Activated CD4-positive, alpha-beta T cell treated with anti-CD3 and anti-CD28 coated beads, Interleukin-2, amount 10 ng/mL, durations not matched to agents 24 days and 14 days (primary cell): Measurements from ENCODE around the gene BCL2L1. TPM values are rescaled to one million over a fixed set of nuclear protein-coding genes. Genes with fewer than 3 reads are reported as not detected.
A peak's percentile ranks its signal among the peaks of the same experiment; 100 is the strongest.

ENCODE experiments used
- DNase-seq: peaks from one replicate; pipeline ENCODE4 v3.0.0; 2022
- H3K27ac Mint-ChIP-seq: one replicate; pipeline ENCODE4 v1.8.0; 2022; ENCODE audit warnings: mild to moderate bottlenecking, mixed read lengths
- H3K27me3 Mint-ChIP-seq: one replicate; pipeline ENCODE4 v1.8.0; 2022; ENCODE audit warnings: mixed read lengths
- H3K36me3 Mint-ChIP-seq: one replicate; pipeline ENCODE4 v1.8.0; 2022; ENCODE audit warnings: low read depth, mild to moderate bottlenecking, mixed read lengths
- H3K4me1 Mint-ChIP-seq: one replicate; pipeline ENCODE4 v1.8.0; 2021; ENCODE audit warnings: mixed read lengths
- H3K4me3 Mint-ChIP-seq: one replicate; pipeline ENCODE4 v1.8.0; 2022; ENCODE audit warnings: mild to moderate bottlenecking, moderate library complexity, mixed read lengths
- H3K9me3 Mint-ChIP-seq: one replicate; pipeline ENCODE4 v1.8.0; 2021; ENCODE audit warnings: mixed read lengths
- intact Hi-C: fragments of 100-400 bp; cut with micrococcal nuclease; formaldehyde crosslinking; loops from one replicate; pipeline ENCODE4 v1.15.1; 2023
- total RNA-seq: library from RNA; stranded (reverse); gene quantifications from 2 replicates; pipeline ENCODE4 v1.2.3, GENCODE V29; 2022

BCL2L1 gene
- total RNA-seq, 1 donor from 2014 or later = 379 TPM

GRCh38 chr20:31698803-31699718 is 23.6 kb downstream of the BCL2L1 start:
- intact Hi-C loops = loop anchor here (1.0 kb wide), 2 partner anchors 14 to 18 kb away; no protein-coding TSS in a partner anchor
- Mint-ChIP-seq H3K4me3 (peak overlapping the region; percentile 76), H3K36me3 (peaks cover 71% of the 10 kb centered on the region), H3K27me3 (no peaks in the 10 kb centered on the region), H3K9me3 (no peaks in the 10 kb centered on the region), H3K4me1 (peaks cover 64% of the 10 kb centered on the region), H3K27ac (peak overlapping the region; percentile 84)
- DNase-seq = peak; percentile 81

GRCh38 chr20:31698243-31698802 is 24.3 kb downstream of the BCL2L1 start:
- H3K27me3 Mint-ChIP-seq = no peaks in the 10 kb centered on the region
- H3K4me1 Mint-ChIP-seq = peaks cover 66% of the 10 kb centered on the region
- H3K27ac Mint-ChIP-seq = peak overlapping the region; percentile 84
- no peaks in the 10 kb centered on the region for H3K9me3 Mint-ChIP-seq
- intact Hi-C loops = no loop called here
- peak overlapping the region; percentile 76 for H3K4me3 Mint-ChIP-seq
- no peak for DNase-seq
- peaks cover 72% of the 10 kb centered on the region for H3K36me3 Mint-ChIP-seq

- Mint-ChIP-seq H3K36me3 (peaks cover 74% of the 10 kb centered on the region), H3K4me1 (peaks cover 66% of the 10 kb centered on the region), H3K27me3 (no peaks in the 10 kb centered on the region), H3K27ac (peak overlapping the region; percentile 66), H3K9me3 (no peaks in the 10 kb centered on the region), H3K4me3 (peak overlapping the region; percentile 41)
- no peak for DNase-seq
- intact Hi-C loops = loop anchor here (2.0 kb wide), 1 partner anchor 19 kb away; no protein-coding TSS in a partner anchor
Measured at GRCh38 chr20:31695849-31696804, 26.5 kb downstream of the BCL2L1 start.

GRCh38 chr20:31694842-31695593 is 27.6 kb downstream of the BCL2L1 start:
- H3K36me3 Mint-ChIP-seq = peaks cover 70% of the 10 kb centered on the region
- no peaks in the 10 kb centered on the region for H3K9me3 Mint-ChIP-seq
- no peak for DNase-seq
- H3K27ac Mint-ChIP-seq = peak overlapping the region; percentile 38
- H3K4me1 Mint-ChIP-seq = peaks cover 61% of the 10 kb centered on the region
- intact Hi-C loops = loop anchor here (2.0 kb wide), 1 partner anchor 18 kb away; no protein-coding TSS in a partner anchor
- no peaks in the 10 kb centered on the region for H3K27me3 Mint-ChIP-seq
- peak overlapping the region; percentile 4 for H3K4me3 Mint-ChIP-seq

GRCh38 chr20:31693987-31694661 is 28.5 kb downstream of the BCL2L1 start:
- intact Hi-C loops = loop anchor here (2.0 kb wide), 1 partner anchor 17 kb away; no protein-coding TSS in a partner anchor

GRCh38 chr20:31693402-31693801 is 29.3 kb downstream of the BCL2L1 start:
- H3K27ac Mint-ChIP-seq = no peak overlapping the region
- H3K9me3 Mint-ChIP-seq = no peaks in the 10 kb centered on the region
- no peaks in the 10 kb centered on the region for H3K27me3 Mint-ChIP-seq
- H3K36me3 Mint-ChIP-seq = peaks cover 70% of the 10 kb centered on the region
- DNase-seq = no peak
- intact Hi-C loops = no loop called here
- H3K4me3 Mint-ChIP-seq = no peak overlapping the region
- H3K4me1 Mint-ChIP-seq = peaks cover 51% of the 10 kb centered on the region

More at GRCh38 chr20:31693987-31694661, 28.5 kb downstream of the BCL2L1 start:
- DNase-seq = no peak
- Mint-ChIP-seq H3K4me1 (peaks cover 52% of the 10 kb centered on the region), H3K27ac (peak overlapping the region; percentile 38), H3K4me3 (peak overlapping the region; percentile 4), H3K9me3 (no peaks in the 10 kb centered on the region), H3K27me3 (no peaks in the 10 kb centered on the region), H3K36me3 (peaks cover 71% of the 10 kb centered on the region)

- no peak for DNase-seq
- Mint-ChIP-seq H3K27ac (peak overlapping the region; percentile 76), H3K36me3 (peaks cover 74% of the 10 kb centered on the region), H3K4me1 (peaks cover 51% of the 10 kb centered on the region), H3K27me3 (no peaks in the 10 kb centered on the region), H3K4me3 (peak overlapping the region; percentile 55), H3K9me3 (no peaks in the 10 kb centered on the region)
- intact Hi-C loops = no loop called here
Measured at GRCh38 chr20:31691646-31692275, 30.9 kb downstream of the BCL2L1 start.

- intact Hi-C loops = no loop called here
- Mint-ChIP-seq H3K4me3 (peak overlapping the region; percentile 4), H3K27me3 (no peaks in the 10 kb centered on the region), H3K9me3 (no peaks in the 10 kb centered on the region), H3K4me1 (peaks cover 55% of the 10 kb centered on the region), H3K36me3 (peaks cover 77% of the 10 kb centered on the region), H3K27ac (peak overlapping the region; percentile 1)
- no peak for DNase-seq
Measured at GRCh38 chr20:31690124-31690666, 32.5 kb downstream of the BCL2L1 start.

GRCh38 chr20:31689141-31689540 is 33.5 kb downstream of the BCL2L1 start:
- intact Hi-C loops = no loop called here
- peak overlapping the region; percentile 70 for H3K27ac Mint-ChIP-seq

GRCh38 chr20:31687777-31688176 is 34.9 kb downstream of the BCL2L1 start:
- no peak for DNase-seq
- intact Hi-C loops = no loop called here
- peaks cover 80% of the 10 kb centered on the region for H3K36me3 Mint-ChIP-seq
- H3K9me3 Mint-ChIP-seq = no peaks in the 10 kb centered on the region
- H3K4me1 Mint-ChIP-seq = peaks cover 62% of the 10 kb centered on the region
- no peaks in the 10 kb centered on the region for H3K27me3 Mint-ChIP-seq
- peak overlapping the region; percentile 48 for H3K27ac Mint-ChIP-seq
- H3K4me3 Mint-ChIP-seq = no peak overlapping the region

More at GRCh38 chr20:31689141-31689540, 33.5 kb downstream of the BCL2L1 start:
- Mint-ChIP-seq H3K9me3 (no peaks in the 10 kb centered on the region), H3K4me1 (peaks cover 54% of the 10 kb centered on the region), H3K36me3 (peaks cover 73% of the 10 kb centered on the region), H3K27me3 (no peaks in the 10 kb centered on the region), H3K4me3 (peak overlapping the region; percentile 8)
- DNase-seq = no peak

- Mint-ChIP-seq H3K27ac (peak overlapping the region; percentile 69), H3K9me3 (no peaks in the 10 kb centered on the region), H3K36me3 (peaks cover 79% of the 10 kb centered on the region), H3K27me3 (no peaks in the 10 kb centered on the region), H3K4me1 (peaks cover 63% of the 10 kb centered on the region), H3K4me3 (peak overlapping the region; percentile 47)
- intact Hi-C loops = no loop called here
- no peak for DNase-seq
Measured at GRCh38 chr20:31685853-31686643, 36.6 kb downstream of the BCL2L1 start.
